Vagina (tissue), 2 donors: ENCODE measurements around the gene ZNF564. TPM values are rescaled to one million over a fixed set of nuclear protein-coding genes. Genes with fewer than 3 reads are reported as not detected.

ENCODE experiments used
- DNase-seq, 2 donors: peaks; one replicate each; pipeline ENCODE4 v3.0.0-alpha.2; 2017; ENCODE audit errors: extremely low spot score in 2 of 2
- H3K27ac ChIP-seq: fragments of 200-600 bp; sonication (generic); one replicate; pipeline ENCODE4 v1.5.1; 2019
- H3K27me3 ChIP-seq: fragments of 200-600 bp; sonication (generic); one replicate; pipeline ENCODE4 v1.5.1; 2019
- H3K36me3 ChIP-seq, 2 donors: fragments of 200-600 bp; sonication (generic); one replicate each; pipeline ENCODE4 v1.5.1; 2017 to 2019
- H3K4me1 ChIP-seq: fragments of 200-600 bp; sonication (generic); one replicate; pipeline ENCODE4 v1.5.1; 2019
- H3K4me3 ChIP-seq, 2 donors: fragments of 200-600 bp; sonication (generic); 1 replicate in 1 of 2; 2 replicates in 1 of 2; pipeline ENCODE4 v1.5.1; 2016 to 2019
- H3K9me3 ChIP-seq: fragments of 200-600 bp; sonication (generic); one replicate; pipeline ENCODE4 v1.5.1; 2019
- CTCF ChIP-seq, 3 experiments: fragments of 450-650 bp in 2 of 3; fragments of 200-600 bp in 1 of 3; sonication (generic) in 1 of 3; IDR thresholded peaks; one replicate each; pipeline ENCODE4 v1.5.1; 2017 to 2019; ENCODE audit warnings: antibody characterized with exemption in 3 of 3, mild to moderate bottlenecking in 2 of 3, moderate library complexity in 2 of 3
- POLR2A ChIP-seq, 2 donors: fragments of 450-650 bp; IDR thresholded peaks; one replicate each; pipeline ENCODE4 v1.6.1; 2017; ENCODE audit warnings: antibody characterized with exemption in 2 of 2, mild to moderate bottlenecking in 2 of 2, moderate library complexity in 2 of 2
- POLR2AphosphoS5 ChIP-seq, 2 donors: sonication (generic); formaldehyde crosslinking; IDR thresholded peaks; one replicate each; pipeline ENCODE4 v1.9.0; 2017; ENCODE audit warnings: antibody characterized with exemption in 2 of 2, mild to moderate bottlenecking in 2 of 2, low read depth in 1 of 2; ENCODE audit not compliant: insufficient read depth in 1 of 2
- intact Hi-C: fragments of 100-400 bp; cut with DNase I; formaldehyde crosslinking; loops from one replicate; pipeline ENCODE4 v1.15.1; 2023
- total RNA-seq: library from RNA; depleted of rRNA; stranded (reverse); fragments of >200 nt; gene quantifications from one replicate; pipeline ENCODE4 v1.2.3, GENCODE V29; 2016

Gene ZNF564
- total RNA-seq, 1 donor from 2014 or later, result 12.0 TPM

- Histone ChIP-seq H3K9me3 (no peaks in the 10 kb centered on the region), H3K27me3 (no peaks in the 10 kb centered on the region), H3K27ac (no peak overlapping the region), H3K36me3 (no peaks in the 10 kb centered on the region), H3K4me1 (peaks cover 33% of the 10 kb centered on the region), H3K4me3 (peak overlapping the region in 1 of 2 donors; percentile 69)
- DNase-seq, result no peak
- intact Hi-C loops, result no loop called here
- TF ChIP-seq CTCF (IDR thresholded peaks at IDR 0.05) (no peak), POLR2AphosphoS5 (IDR thresholded peaks at IDR 0.05; ENCODE audit: insufficient read depth in 1 of 2, low read depth in 1 of 2) (no peak), POLR2A (IDR thresholded peaks at IDR 0.05) (no peak)
Observed at GRCh38 chr19:12485571-12485970, 65.7 kb downstream of the ZNF564 start.

GRCh38 chr19:12485052-12485416, 66.2 kb downstream of the ZNF564 start:
- Histone ChIP-seq H3K27ac (peak overlapping the region; percentile 86), H3K9me3 (no peaks in the 10 kb centered on the region), H3K36me3 (no peaks in the 10 kb centered on the region), H3K27me3 (no peaks in the 10 kb centered on the region), H3K4me3 (peak overlapping the region; percentile 69 to 85), H3K4me1 (peaks cover 33% of the 10 kb centered on the region)
- intact Hi-C loops, result no loop called here
- DNase-seq, result no peak
- no peak for TF ChIP-seq CTCF (IDR thresholded peaks at IDR 0.05)
- TF ChIP-seq POLR2A (IDR thresholded peaks at IDR 0.05), result no peak

DNA sequence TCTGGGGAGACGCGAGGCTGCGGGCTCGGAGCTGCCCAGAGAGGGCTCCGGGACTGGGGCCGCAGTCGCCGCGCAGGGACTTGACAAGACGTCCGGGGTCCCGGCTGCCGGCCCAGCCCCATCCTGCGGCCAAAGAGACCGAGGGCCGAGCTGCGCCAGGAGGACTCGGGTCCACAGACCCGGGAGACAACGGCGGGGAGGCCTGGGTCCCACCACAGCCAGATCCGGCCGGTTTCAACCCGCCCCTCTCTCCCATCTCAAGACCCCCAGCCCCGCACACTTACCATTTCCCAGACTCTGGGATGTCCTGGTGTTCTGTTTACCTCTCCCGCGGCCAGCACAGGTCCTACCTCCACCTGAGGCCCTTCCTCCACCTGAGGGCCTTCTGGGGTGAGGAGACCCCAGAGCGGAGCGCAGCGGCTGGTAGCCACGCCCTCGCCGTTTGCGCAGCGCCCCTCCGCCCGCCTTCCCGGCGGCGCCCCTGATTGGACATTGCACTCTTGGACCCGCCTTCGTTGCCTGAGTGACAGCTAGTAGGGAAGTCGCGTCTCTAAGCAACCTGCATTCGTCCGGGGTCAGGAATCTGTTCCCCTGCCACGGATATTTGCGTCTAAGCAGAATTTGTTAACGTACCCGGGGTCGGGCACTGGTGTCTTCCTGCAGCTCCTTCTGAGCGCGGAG, 66.8 kb downstream of the ZNF564 start, which contains the start of gene ZNF709:
ZNF709 (minus strand) TSS at position 446 of the 681 bp plus-strand sequence; CDS start at position 287, 159 bp downstream.
- DNase-seq, result peak in 1 of 2 donors; percentile 90
- Histone ChIP-seq H3K9me3 (no peaks in the 10 kb centered on the region), H3K4me1 (peaks cover 33% of the 10 kb centered on the region), H3K27ac (peak within 1 kb of the TSS; percentile 86), H3K4me3 (peak within 1 kb of the TSS; percentile 69 to 85), H3K27me3 (no peaks in the 10 kb centered on the region), H3K36me3 (no peaks in the 10 kb centered on the region)
- peak in 1 of 3 experiments; percentile 3 for TF ChIP-seq CTCF (IDR thresholded peaks at IDR 0.05)
- TF ChIP-seq POLR2AphosphoS5 (IDR thresholded peaks at IDR 0.05; ENCODE audit: insufficient read depth in 1 of 2, low read depth in 1 of 2), result peak; percentile 61 to 89
- peak in 1 of 2 donors; percentile 58 for TF ChIP-seq POLR2A (IDR thresholded peaks at IDR 0.05)
- intact Hi-C loops, result no loop called here

- H3K9me3 ChIP-seq, result no peaks in the 10 kb centered on the region
- H3K4me3 ChIP-seq, result peak overlapping the region; percentile 69 to 85
- intact Hi-C loops, result no loop called here
- peak overlapping the region; percentile 86 for H3K27ac ChIP-seq
- no peaks in the 10 kb centered on the region for H3K36me3 ChIP-seq
- H3K27me3 ChIP-seq, result no peaks in the 10 kb centered on the region
- no peak for TF ChIP-seq POLR2AphosphoS5 (IDR thresholded peaks at IDR 0.05; ENCODE audit: insufficient read depth in 1 of 2, low read depth in 1 of 2)
- no peak for TF ChIP-seq POLR2A (IDR thresholded peaks at IDR 0.05)
- no peak for TF ChIP-seq CTCF (IDR thresholded peaks at IDR 0.05)
- no peak for DNase-seq
- peaks cover 35% of the 10 kb centered on the region for H3K4me1 ChIP-seq
Observed at GRCh38 chr19:12484011-12484370, 67.3 kb downstream of the ZNF564 start.

GRCh38 chr19:12482509-12482886, 68.8 kb downstream of the ZNF564 start:
- peaks cover 48% of the 10 kb centered on the region for H3K4me1 ChIP-seq
- intact Hi-C loops, result no loop called here
- no peak for TF ChIP-seq POLR2AphosphoS5 (IDR thresholded peaks at IDR 0.05; ENCODE audit: insufficient read depth in 1 of 2, low read depth in 1 of 2)
- no peak for TF ChIP-seq POLR2A (IDR thresholded peaks at IDR 0.05)
- TF ChIP-seq CTCF (IDR thresholded peaks at IDR 0.05), result no peak
- H3K36me3 ChIP-seq, result no peaks in the 10 kb centered on the region
- H3K9me3 ChIP-seq, result no peaks in the 10 kb centered on the region
- no peak for DNase-seq
- H3K27me3 ChIP-seq, result no peaks in the 10 kb centered on the region
- H3K27ac ChIP-seq, result no peak overlapping the region
- no peak overlapping the region for H3K4me3 ChIP-seq
